Inflammatory macrophage (primary cell): ENCODE data around the gene DCAF5.
"Not testable (repeated sequence)": the region's sequence is repeated elsewhere in the genome, so short reads cannot be mapped to it uniquely, and the experiment has no call there.

Source experiments
- DNase-seq, 2 donors: peaks; one replicate each; pipeline ENCODE4 v3.0.0-alpha.2; 2020 to 2022
- total RNA-seq, 18 experiments: gene quantifications; one replicate each; lab custom pipeline; 2026; ENCODE audit warnings: mixed read lengths in 6 of 18, inconsistent platforms in 2 of 18; lab: John Stamatoyannopoulos, UW

DCAF5 gene, protein sequence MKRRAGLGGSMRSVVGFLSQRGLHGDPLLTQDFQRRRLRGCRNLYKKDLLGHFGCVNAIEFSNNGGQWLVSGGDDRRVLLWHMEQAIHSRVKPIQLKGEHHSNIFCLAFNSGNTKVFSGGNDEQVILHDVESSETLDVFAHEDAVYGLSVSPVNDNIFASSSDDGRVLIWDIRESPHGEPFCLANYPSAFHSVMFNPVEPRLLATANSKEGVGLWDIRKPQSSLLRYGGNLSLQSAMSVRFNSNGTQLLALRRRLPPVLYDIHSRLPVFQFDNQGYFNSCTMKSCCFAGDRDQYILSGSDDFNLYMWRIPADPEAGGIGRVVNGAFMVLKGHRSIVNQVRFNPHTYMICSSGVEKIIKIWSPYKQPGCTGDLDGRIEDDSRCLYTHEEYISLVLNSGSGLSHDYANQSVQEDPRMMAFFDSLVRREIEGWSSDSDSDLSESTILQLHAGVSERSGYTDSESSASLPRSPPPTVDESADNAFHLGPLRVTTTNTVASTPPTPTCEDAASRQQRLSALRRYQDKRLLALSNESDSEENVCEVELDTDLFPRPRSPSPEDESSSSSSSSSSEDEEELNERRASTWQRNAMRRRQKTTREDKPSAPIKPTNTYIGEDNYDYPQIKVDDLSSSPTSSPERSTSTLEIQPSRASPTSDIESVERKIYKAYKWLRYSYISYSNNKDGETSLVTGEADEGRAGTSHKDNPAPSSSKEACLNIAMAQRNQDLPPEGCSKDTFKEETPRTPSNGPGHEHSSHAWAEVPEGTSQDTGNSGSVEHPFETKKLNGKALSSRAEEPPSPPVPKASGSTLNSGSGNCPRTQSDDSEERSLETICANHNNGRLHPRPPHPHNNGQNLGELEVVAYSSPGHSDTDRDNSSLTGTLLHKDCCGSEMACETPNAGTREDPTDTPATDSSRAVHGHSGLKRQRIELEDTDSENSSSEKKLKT
- 28.5 to 69.9 (median 49.3) reads per million in 18 experiments for total RNA-seq

- DNase-seq = no peak
Observed at GRCh38 chr14:69152902-69153151, at the start of gene DCAF5. DCAF5 (minus strand) TSS chr14:69153119; CDS start chr14:69152978, 141 bp downstream.

DNA sequence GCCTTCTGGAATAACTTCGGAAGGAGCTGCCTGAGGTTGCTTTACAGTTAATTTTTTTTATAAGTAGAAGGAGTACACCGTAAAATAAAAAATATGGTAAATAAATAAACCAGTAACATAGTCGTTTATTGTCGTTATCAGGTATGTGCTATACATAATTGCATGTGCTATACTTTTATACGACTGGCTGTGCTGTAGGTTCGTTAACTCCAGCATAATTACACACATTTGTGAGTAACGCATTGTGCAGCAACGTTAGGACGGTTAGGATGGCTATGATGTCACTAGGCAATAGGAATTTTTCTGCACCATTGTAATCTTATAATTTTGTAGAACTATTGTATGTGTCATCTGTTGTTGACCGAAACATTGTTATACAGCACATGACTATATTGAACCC, 46.9 kb upstream of the DCAF5 start:
- DNase-seq = no peak

DNA sequence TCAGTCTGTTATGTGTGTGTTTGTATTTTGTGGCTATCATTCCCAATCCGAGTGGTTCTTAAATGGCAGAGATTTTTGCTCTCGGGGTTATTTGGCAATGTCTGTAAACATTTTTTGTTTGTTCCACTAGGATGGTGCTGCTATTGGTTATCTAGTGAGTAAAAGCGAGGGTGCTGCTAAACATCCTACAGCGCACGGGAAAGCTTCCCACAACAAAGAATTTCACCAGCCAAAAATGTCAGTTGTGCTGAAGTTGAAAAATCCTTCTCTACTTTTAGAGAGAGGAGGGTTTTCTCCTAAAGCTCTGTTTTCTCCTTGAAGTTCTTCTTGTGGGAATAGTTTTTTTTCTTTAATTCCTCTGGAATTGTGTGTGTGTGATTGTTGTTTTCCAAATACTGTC, 40.8 kb upstream of the DCAF5 start:
- no peak for DNase-seq

DNA sequence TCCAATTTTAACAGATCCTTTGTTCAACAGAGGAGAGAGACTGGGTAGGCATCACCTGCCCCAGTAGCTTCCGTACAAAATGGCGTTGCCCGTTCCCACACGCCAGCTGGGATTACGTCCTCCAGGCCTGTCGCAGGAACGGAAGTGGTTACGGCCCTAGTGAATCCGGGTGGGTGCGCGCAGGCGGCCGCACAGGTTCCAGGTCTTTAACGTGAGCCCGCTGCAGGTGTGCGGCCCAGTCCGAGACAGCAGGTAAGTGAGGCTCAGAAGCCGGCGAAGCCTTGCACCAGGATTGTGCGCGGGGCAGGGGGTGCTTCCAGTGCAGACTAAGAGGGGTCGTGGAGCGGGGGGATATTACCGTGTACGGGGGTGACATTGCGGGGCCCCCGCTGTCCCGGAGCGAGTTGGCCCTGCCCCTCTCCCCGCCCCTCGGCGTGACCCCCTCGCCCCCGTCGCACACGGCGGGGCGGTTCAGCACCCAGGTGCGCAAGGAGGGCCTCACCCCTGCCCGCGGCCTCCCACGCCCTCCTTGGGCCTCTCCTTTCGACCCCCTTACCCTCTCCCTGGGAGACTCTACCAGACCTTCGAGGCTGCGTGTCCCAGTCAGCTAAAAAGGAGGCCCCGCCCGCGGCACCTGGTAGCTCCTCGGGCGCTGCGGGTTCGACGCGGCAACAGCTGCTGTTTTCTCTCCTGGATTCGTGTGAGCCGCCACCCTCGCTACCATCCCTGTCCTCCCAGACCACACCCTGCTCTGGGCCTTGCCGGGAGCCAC, 38.6 kb upstream of the DCAF5 start, which contains the start of gene EXD2:
EXD2 (plus strand) TSS at position 159 of the 772 bp plus-strand sequence. CDS start 17,973 bp downstream, outside the sequence.
- DNase-seq = peak; percentile 70 to 82

DNA sequence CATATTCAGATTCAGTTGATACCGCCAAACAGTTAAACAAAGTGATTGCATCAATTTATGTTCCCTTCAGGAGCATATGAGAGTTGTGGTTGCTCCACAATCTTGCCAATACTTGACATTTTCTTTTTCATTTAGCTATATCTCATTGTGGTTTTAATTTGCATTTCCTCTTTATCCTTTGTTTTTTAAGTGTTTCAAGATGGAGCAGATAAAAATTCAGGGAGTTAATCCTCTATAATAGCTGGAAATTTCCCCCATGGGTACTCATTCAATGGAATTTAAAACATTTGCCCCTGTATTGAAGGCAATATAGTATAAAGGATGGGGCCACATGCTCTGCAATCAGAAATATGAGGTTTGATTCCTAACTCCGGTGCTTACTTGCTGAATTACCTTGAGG, 37.3 kb upstream of the DCAF5 start:
- no peak for DNase-seq

GRCh38 chr14:69183735-69184134, 30.8 kb upstream of the DCAF5 start:
- peak; percentile 87 to 89 for DNase-seq

- not testable (repeated sequence) for DNase-seq
Observed at GRCh38 chr14:69182580-69182979, 29.7 kb upstream of the DCAF5 start.

GRCh38 chr14:69181491-69181890, 28.6 kb upstream of the DCAF5 start:
- no peak for DNase-seq

DNA sequence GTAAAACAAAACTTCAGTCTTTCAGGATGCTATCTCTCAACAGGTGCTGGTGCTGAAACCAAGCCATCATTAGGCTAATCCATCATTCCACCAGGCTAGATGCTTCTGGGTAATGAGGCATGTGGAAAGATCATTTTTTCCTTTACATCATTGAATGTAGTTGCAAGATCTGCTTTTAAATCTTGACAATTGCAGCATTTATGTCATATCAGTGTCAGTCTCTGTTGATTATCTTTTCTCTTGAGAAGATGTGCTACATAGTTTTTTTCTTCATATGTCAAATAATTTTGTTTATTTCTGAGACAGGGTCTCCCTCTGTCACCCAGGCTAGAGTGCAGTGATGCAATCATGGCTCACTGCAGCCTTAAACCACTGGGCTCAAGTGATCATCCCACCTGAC, 22.2 kb upstream of the DCAF5 start:
- DNase-seq = no peak

DNA sequence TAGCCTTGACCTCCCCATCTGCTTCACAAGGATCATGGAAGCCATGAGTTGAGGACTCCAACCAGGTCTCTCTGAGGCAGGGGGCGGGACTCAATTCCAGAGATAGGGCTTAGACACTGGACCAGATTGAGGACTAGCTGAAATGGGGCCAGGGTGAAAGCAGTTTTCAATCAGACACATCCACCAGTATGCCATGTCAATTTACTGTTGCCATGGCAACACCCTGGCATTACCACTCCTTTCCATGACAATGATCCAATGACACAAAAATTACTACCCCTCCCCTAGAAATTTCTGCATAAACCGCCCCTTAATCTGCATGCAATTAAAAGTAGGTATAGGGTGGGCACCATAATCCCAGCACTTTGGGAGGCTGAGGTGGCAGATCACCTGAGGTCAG, 18.6 kb upstream of the DCAF5 start:
- no peak for DNase-seq

DNA sequence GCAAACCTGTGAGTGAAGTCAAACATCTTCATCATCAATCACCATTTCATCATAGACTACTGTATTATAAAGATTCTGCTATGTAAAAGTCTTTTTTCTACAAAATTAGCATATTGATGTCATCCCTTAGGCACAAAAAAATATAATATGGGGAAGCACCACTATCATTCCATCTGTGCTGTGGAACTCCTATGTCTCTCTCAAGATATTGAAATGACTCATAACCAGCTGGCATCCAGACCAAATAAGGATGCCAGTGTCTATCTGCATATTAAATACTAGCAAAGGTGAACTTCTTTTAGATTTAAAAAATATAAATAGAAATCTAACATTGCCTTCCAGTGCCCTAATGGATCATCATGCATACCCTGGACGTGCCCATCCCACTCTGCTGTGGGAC, 17.9 kb upstream of the DCAF5 start:
- no peak for DNase-seq

DNA sequence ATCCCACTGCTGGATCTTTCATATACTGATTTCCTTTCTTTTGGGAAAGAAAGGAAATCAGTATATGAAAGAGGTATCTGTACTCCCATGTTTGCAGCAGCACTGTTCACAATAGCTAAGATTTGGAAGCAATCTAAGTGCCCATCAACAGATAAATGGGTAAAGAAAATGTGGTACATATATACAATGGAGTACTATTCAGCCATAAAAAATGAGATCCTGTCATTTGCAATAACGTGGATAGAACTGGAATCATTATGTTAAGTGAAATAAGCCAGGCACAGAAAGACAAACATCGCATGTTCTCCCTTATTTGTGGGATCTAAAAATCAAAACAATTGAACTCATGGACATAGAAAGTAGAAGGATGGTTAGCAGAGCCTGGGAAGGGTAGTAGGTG, 12.9 kb upstream of the DCAF5 start:
- DNase-seq = not testable (repeated sequence)

DNA sequence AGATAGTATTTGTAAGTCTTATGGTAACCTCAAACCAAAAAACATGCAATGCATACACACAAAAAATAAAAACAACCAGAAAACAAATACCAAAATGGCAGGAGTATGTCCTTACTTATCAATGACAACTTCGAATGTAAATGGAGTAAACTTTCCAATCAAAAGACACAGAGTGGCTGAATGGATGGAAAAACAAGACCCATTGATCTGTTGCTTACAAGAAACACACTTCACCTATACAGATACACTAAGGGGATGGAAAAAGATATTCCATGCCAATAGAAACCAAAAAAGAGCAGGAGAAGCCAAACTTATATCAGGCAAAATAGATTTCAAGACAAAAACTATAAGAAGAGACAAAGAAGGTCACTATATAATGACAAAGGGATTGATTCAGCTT, 8.7 kb upstream of the DCAF5 start:
- DNase-seq = no peak

DNA sequence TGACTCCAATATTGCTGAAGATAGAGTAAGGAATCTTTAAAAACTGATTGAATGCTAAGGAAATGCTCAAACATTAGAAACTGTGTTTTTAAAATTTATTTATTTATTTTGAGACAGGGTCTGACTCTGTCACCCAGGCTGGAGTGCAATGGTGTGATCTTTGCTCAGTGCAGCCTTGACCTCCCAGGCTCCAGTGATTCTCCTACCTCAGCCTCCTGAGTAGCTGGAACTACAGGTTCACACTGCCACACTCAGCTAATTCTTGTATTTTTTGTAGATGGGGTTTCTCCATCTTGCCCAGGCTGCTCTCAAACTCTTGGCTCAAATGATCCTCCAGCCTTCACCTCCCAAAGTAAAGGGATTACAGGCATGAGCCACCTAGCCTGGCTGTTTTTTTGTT, 3.3 kb upstream of the DCAF5 start:
- no peak for DNase-seq

DNA sequence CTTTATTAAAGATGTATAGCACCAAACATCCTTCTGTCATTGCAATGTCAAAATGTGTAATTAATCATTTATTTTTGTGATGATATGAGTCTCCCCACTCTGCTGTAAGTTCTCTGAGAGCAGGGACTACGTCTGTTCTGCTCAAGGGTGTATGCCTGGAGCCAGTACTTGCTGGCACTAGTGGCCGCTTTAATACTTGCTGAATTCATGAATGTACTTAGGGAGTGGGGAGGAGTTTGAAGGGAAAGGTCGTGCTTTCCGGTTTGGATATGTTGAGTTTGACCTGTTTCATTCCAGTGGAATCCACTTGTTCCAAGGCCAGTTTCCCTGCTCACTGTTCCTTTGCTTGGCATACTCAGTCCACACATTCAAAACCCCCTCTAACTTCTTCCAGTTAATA, 1.9 kb upstream of the DCAF5 start:
- DNase-seq = no peak

- peak in 1 of 2 donors; percentile 7 for DNase-seq
Observed at GRCh38 chr14:69153873-69154270, 953 bp upstream of the DCAF5 start.

- peak; percentile 91 to 92 for DNase-seq
Observed at GRCh38 chr14:69153152-69153872, 393 bp upstream of the DCAF5 start.

- no peak for DNase-seq
Observed at GRCh38 chr14:69152181-69152901, 578 bp downstream of the DCAF5 start.

DNA sequence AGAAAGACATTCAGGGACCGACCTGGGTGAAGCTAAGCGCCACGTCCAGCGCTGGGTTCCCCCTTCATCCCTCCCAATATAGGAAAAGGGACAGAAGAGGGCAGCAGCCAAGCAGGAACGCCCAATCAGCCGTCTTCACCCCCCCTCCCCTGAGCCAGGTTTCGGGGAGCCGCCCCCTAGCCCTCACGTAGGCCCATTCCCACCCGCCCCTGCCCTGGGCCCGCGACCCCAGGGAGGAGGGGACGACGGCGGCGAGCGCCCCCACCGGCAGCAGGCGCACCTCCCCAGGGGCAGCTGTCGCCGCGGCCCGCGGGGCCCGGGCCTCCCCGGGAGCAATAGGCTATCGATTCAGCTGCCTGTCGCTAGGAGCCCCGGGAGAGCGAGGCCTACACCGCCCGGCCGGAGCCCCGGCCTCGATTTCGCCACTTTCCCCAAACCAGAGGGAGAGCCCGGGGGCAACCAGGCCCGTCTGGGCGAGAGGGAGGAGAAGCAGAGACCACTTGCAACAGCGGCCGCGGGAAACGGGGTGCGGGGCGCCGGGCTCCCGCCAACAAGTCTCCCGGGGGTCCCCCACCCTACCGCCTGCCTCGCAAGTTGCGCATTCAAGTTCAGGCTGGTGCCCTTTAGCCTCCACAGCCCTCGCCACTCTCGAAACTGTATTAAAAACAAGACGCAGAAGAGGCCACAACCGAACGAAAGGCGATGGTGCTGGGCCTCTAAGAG, 1.3 kb downstream of the DCAF5 start:
- DNase-seq = peak; percentile 61 to 71

DNA sequence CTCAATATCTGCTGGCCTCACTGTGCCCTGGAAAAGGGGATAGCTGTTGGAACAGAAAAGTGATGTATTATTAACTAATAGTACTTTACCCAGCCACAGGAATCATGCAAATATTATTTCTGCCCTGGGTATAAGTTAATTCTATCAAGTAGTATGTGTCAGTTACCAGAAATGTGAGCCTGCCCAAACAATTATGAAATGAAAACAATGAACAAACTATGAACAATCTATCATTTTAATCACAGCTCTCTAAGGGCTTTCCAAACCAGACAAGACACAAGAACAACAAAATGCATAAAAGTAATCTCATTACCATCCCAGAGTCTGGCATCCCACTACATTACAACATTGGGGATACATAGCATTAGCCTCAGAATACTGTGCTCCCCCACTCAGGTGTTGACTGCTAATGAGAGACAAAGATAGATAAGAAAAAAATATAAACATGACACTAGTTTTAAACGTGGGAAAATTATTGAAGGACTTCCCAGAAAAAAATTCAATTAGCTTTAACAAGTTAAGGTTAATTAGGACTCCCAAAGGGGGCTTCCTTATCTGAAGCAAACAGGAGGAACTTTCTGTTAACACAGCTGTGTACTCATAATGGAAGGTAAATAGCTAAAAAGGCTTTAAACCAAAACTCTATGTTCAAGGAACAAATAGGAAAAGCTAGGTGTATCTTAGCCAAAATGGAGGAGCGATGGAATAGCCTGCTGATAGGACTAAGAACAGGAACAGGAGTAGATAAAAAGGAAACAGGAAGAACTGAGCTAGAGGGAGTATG, 3.3 kb downstream of the DCAF5 start:
- DNase-seq = no peak
